PC-3 (cell line): ENCODE data around the gene IFNLR1. TPM values are rescaled to one million over a fixed set of nuclear protein-coding genes. Genes with fewer than 3 reads are reported as not detected.

Experiments used
- ATAC-seq: fragments of 200-7000 bp; cut with Tn5 transposase; 2 replicates; pipeline ENCODE4 v1.9.1; 2020; ENCODE audit warnings: mild to moderate bottlenecking, moderate library complexity
- BruUV-seq: library from RNA; stranded (reverse); fragments of 400-500 nt; replicated peaks from 2 replicates; lab custom pipeline; 2021; lab: Mats Ljungman, UMichigan
- CTCF ChIA-PET: fragments of 300-600 bp; sonication (Branson Sonifier 250); formaldehyde crosslinking; loops from one replicate; lab custom pipeline; 2022; ENCODE audit warnings: antibody characterized with exemption; lab: Charles Lee
- POLR2A ChIA-PET: fragments of 300-600 bp; sonication (Branson Sonifier 250); formaldehyde crosslinking; loops from one replicate; lab custom pipeline; 2022; ENCODE audit warnings: antibody characterized with exemption; ENCODE audit not compliant: unreplicated experiment; lab: Charles Lee
- DNase-seq: peaks from one replicate; pipeline ENCODE4 v3.0.0-alpha.2; 2015
- H2AFZ ChIP-seq: fragments of 300-600 bp; sonication (generic); 2 replicates; pipeline ENCODE4 v1.6.0; 2016; ENCODE audit warnings: antibody characterized with exemption, low read length
- H3F3A ChIP-seq: fragments of 300-600 bp; sonication (generic); one replicate; pipeline ENCODE4 v1.6.0; 2017; ENCODE audit warnings: antibody characterized with exemption, low read length, control low read depth, mild to moderate bottlenecking; ENCODE audit not compliant: unreplicated experiment
- H3K27ac ChIP-seq: fragments of 300-600 bp; sonication (generic); 2 replicates; pipeline ENCODE4 v1.5.1; 2016; ENCODE audit warnings: mild to moderate bottlenecking, low read length
- H3K27me3 ChIP-seq: fragments of 300-600 bp; sonication (generic); 2 replicates; pipeline ENCODE4 v1.6.1; 2016; ENCODE audit warnings: low read length, mixed read lengths
- H3K36me3 ChIP-seq: fragments of 300-600 bp; sonication (generic); 2 replicates; pipeline ENCODE4 v1.6.1; 2016; ENCODE audit warnings: low read depth, mixed run types, low read length, mixed read lengths
- H3K4me1 ChIP-seq: fragments of 300-600 bp; sonication (generic); 2 replicates; pipeline ENCODE4 v1.5.1; 2016; ENCODE audit warnings: low read length; ENCODE audit not compliant: insufficient read depth
- H3K4me2 ChIP-seq: fragments of 300-600 bp; sonication (generic); 2 replicates; pipeline ENCODE4 v1.6.0; 2016; ENCODE audit warnings: low read length
- H3K4me3 ChIP-seq: fragments of 300-600 bp; sonication (generic); 2 replicates; pipeline ENCODE4 v1.5.1; 2016; ENCODE audit warnings: mild to moderate bottlenecking, low read length, mixed read lengths
- H3K79me2 ChIP-seq: fragments of 300-600 bp; sonication (generic); 2 replicates; pipeline ENCODE4 v1.6.1; 2017; ENCODE audit warnings: low read length, mixed read lengths
- H3K9ac ChIP-seq: fragments of 300-600 bp; sonication (generic); 2 replicates; pipeline ENCODE4 v1.6.0; 2016; ENCODE audit warnings: mild to moderate bottlenecking, low read length
- H3K9me2 ChIP-seq: fragments of 300-600 bp; sonication (generic); replicated peaks from 2 replicates; pipeline ENCODE4 v1.6.1; 2016; ENCODE audit warnings: mixed run types, low read length, mixed read lengths
- H3K9me3 ChIP-seq: fragments of 300-600 bp; sonication (generic); 2 replicates; pipeline ENCODE4 v1.6.1; 2016; ENCODE audit warnings: low read length, mixed read lengths
- H4K20me1 ChIP-seq: fragments of 300-600 bp; sonication (generic); 2 replicates; pipeline ENCODE4 v1.6.1; 2016; ENCODE audit warnings: low read length, mixed read lengths
- CTCF ChIP-seq: fragments of 300-600 bp; sonication (generic); conservative IDR thresholded peaks from 2 replicates; pipeline ENCODE4 v1.5.1; 2017; ENCODE audit warnings: antibody characterized with exemption, low read depth, mild to moderate bottlenecking, low read length
- EZH2 ChIP-seq: fragments of 300-600 bp; sonication (generic); IDR thresholded peaks from one replicate; pipeline ENCODE4 v1.6.1; 2017; ENCODE audit warnings: antibody characterized with exemption, mild to moderate bottlenecking, low read length; ENCODE audit not compliant: unreplicated experiment
- EZH2phosphoT487 ChIP-seq: fragments of 300-600 bp; sonication (generic); IDR thresholded peaks from 2 replicates; pipeline ENCODE4 v1.6.1; 2018; ENCODE audit warnings: mild to moderate bottlenecking, antibody characterized with exemption, low read length, borderline replicate concordance
- intact Hi-C: fragments of 100-400 bp; cut with micrococcal nuclease; formaldehyde crosslinking; loops from 2 replicates; pipeline ENCODE4 v1.9.0; 2023
- total RNA-seq: library from RNA; depleted of rRNA; stranded (reverse); fragments of >200 nt; gene quantifications from 2 replicates; pipeline ENCODE4 v1.2.3, GENCODE V29; 2014

IFNLR1 gene
- total RNA-seq, 1 experiment from 2014 or later: 9.5 TPM

GRCh38 chr1:24111996-24112779 lies 74.9 kb downstream of the IFNLR1 start, which contains the start of gene MYOM3:
Gene MYOM3, minus strand, starts transcription at chr1:24112135. Its CDS starts 3,499 bp downstream, at chr1:24108636.
- Histone ChIP-seq H3K9ac (no peak within 1 kb of the TSS), H3K79me2 (no peaks in the 10 kb centered on the region), H4K20me1 (no peaks in the 10 kb centered on the region), H3K36me3 (no peaks in the 10 kb centered on the region), H2AFZ (peak within 1 kb of the TSS; percentile 70), H3K9me2 (no peaks in the 10 kb centered on the region), H3K27ac (no peak within 1 kb of the TSS), H3K4me2 (peak within 1 kb of the TSS; percentile 72), H3K27me3 (no peaks in the 10 kb centered on the region), H3K9me3 (no peaks in the 10 kb centered on the region), H3K4me1 (peaks cover 24% of the 10 kb centered on the region), H3F3A (no peaks in the 10 kb centered on the region), H3K4me3 (peak within 1 kb of the TSS; percentile 43; the same call in 1 of the 2 replicates)
- ChIA-PET POLR2A (no interaction called here), CTCF (interaction anchor here (0.6 to 0.7 kb wide), 3 partner anchors 38 to 96 kb away, joined by 3 to 7 read pairs (median 3); no protein-coding TSS in a partner anchor)
- DNase-seq (peak; percentile 74), ATAC-seq (peak; percentile 93)
- intact Hi-C loops: loop anchor here (2.0 to 10.0 kb wide), 2 partner anchors 41 to 147 kb away; no protein-coding TSS in a partner anchor
- no TSS peak for BruUV-seq
- TF ChIP-seq EZH2 (no peak), CTCF (peak; percentile 80)

- Histone ChIP-seq H3K36me3 (no peaks in the 10 kb centered on the region), H3K27me3 (no peaks in the 10 kb centered on the region), H3K4me3 (no peak overlapping the region), H4K20me1 (no peaks in the 10 kb centered on the region), H3K4me2 (no peak overlapping the region), H2AFZ (no peak overlapping the region), H3K79me2 (no peaks in the 10 kb centered on the region), H3F3A (no peaks in the 10 kb centered on the region), H3K4me1 (peaks cover 24% of the 10 kb centered on the region), H3K9me3 (no peaks in the 10 kb centered on the region), H3K9me2 (no peaks in the 10 kb centered on the region), H3K27ac (no peak overlapping the region), H3K9ac (no peak overlapping the region)
- no TSS peak for BruUV-seq
- TF ChIP-seq CTCF (no peak), EZH2 (no peak), EZH2phosphoT487 (no peak)
- POLR2A ChIA-PET: interaction anchor here (0.7 kb wide), 1 partner anchor 1060 kb away, joined by 5 read pairs; no protein-coding TSS in a partner anchor
- DNase-seq (no peak), ATAC-seq (no peak)
- CTCF ChIA-PET: interaction anchor here (0.6 to 0.7 kb wide), 2 partner anchors 39 to 96 kb away, joined by 3 to 7 read pairs; no protein-coding TSS in a partner anchor
- intact Hi-C loops: loop anchor here (10.0 kb wide), 1 partner anchor 147 kb away; no protein-coding TSS in a partner anchor
Measured at GRCh38 chr1:24111262-24111995, 75.7 kb downstream of the IFNLR1 start.
